K562 (cell line): Measurements from ENCODE around the gene RAB3GAP2. TPM values are rescaled to one million over a fixed set of nuclear protein-coding genes. Genes with fewer than 3 reads are reported as not detected.

ENCODE experiments used
- ATAC-seq: fragments of 200-7000 bp; cut with Tn5 transposase; 3 replicates; pipeline ENCODE4 v1.9.1; 2020; ENCODE audit warnings: moderate library complexity
- BruUV-seq: library from RNA; stranded (reverse); fragments of 400-500 nt; replicated peaks from 2 replicates; lab custom pipeline; 2021; lab: Mats Ljungman, UMichigan
- CTCF ChIA-PET: fragments of 300-600 bp; formaldehyde crosslinking; extraction: SDS; loops from one replicate; lab custom pipeline; 2021; ENCODE audit warnings: low intra/inter-chr PET ratio; lab: Yijun Ruan, JAX
- POLR2A ChIA-PET: fragments of 300-600, 350-650 bp; sonication (Branson Sonifier 250); formaldehyde crosslinking; extraction: SDS; loops from one replicate; lab custom pipeline; 2021; ENCODE audit warnings: antibody characterized with exemption, inconsistent platforms; lab: Yijun Ruan, JAX
- DNase-seq, 4 experiments: peaks; one replicate each; pipeline versions ENCODE4 v3.0.0 to v3.0.0-alpha.2; 2011 to 2018; ENCODE audit warnings: low spot score in 3 of 4, mixed read lengths in 3 of 4; ENCODE audit errors: extremely low read depth in 1 of 4
- FAIRE-seq: peaks from 2 replicates; lab custom pipeline; 2011; peaks lifted over from hg19 to GRCh38; lab: Jason Lieb, UNC
- H2AFZ ChIP-seq: 2 replicates; pipeline ENCODE4 v1.6.0; 2011; ENCODE audit warnings: low read depth, low read length, control low read depth, inconsistent platforms
- H3K27ac ChIP-seq: fragments of 200-600 bp; 3 replicates; pipeline ENCODE4 v1.8.0; 2011; ENCODE audit warnings: low read depth, mild to moderate bottlenecking, control low read depth, inconsistent platforms, low read length, moderate library complexity, mixed read lengths; ENCODE audit errors: extremely low read depth
- H3K27me3 ChIP-seq, 2 experiments: fragments of 300-600 bp in 1 of 2; 2 replicates in 1 of 2; 3 replicates in 1 of 2; pipeline versions ENCODE4 v1.6.0 to v1.8.0; 2011; ENCODE audit warnings: inconsistent platforms in 2 of 2, low read length in 2 of 2, mild to moderate bottlenecking in 1 of 2, mixed read lengths in 1 of 2, moderate library complexity in 1 of 2; ENCODE audit not compliant: control insufficient read depth in 2 of 2, insufficient read depth in 2 of 2
- H3K36me3 ChIP-seq: fragments of 300-600 bp; 3 replicates; pipeline ENCODE4 v1.8.0; 2011; ENCODE audit warnings: mild to moderate bottlenecking, low read length, inconsistent platforms; ENCODE audit not compliant: control insufficient read depth, insufficient read depth
- H3K4me1 ChIP-seq, 2 experiments: fragments of 200-600 bp in 1 of 2; replicated peaks in 1 of 2; 2 replicates in 1 of 2; 3 replicates in 1 of 2; pipeline versions ENCODE4 v1.5.1 to v1.8.0; 2011; ENCODE audit warnings: inconsistent platforms in 2 of 2, low read length in 2 of 2, mild to moderate bottlenecking in 1 of 2, mixed read lengths in 1 of 2, moderate library complexity in 1 of 2; ENCODE audit not compliant: control insufficient read depth in 2 of 2, insufficient read depth in 2 of 2
- H3K4me2 ChIP-seq: 2 replicates; pipeline ENCODE4 v1.6.1; 2011; ENCODE audit warnings: low read length, control low read depth, inconsistent platforms, mixed read lengths; ENCODE audit not compliant: insufficient read depth
- H3K4me3 ChIP-seq: fragments of 200-600 bp; sonication (generic), shearing (Covaris generic); 2 replicates; pipeline ENCODE4 v1.5.1; 2016; ENCODE audit warnings: control low read depth, inconsistent platforms
- H3K79me2 ChIP-seq: fragments of 200-600 bp; 3 replicates; pipeline ENCODE4 v1.8.0; 2011; ENCODE audit warnings: low read length, inconsistent platforms; ENCODE audit not compliant: control insufficient read depth, insufficient read depth
- H3K9ac ChIP-seq, 2 experiments: 2 replicates each; pipeline versions ENCODE4 v1.6.0 to v1.6.1; 2011; ENCODE audit warnings: low read depth in 2 of 2, low read length in 2 of 2, control low read depth in 1 of 2, inconsistent platforms in 1 of 2, mild to moderate bottlenecking in 1 of 2, mixed read lengths in 1 of 2; ENCODE audit not compliant: insufficient read depth in 1 of 2
- H3K9me1 ChIP-seq: one replicate; pipeline ENCODE4 v1.6.0; 2011; ENCODE audit warnings: inconsistent platforms, mild to moderate bottlenecking, low read length, moderate library complexity; ENCODE audit not compliant: control insufficient read depth, insufficient read depth
- H3K9me3 ChIP-seq: replicated peaks from 2 replicates; pipeline ENCODE4 v1.5.1; 2011; ENCODE audit warnings: low read depth, low read length, inconsistent platforms; ENCODE audit not compliant: control insufficient read depth, insufficient read depth
- H4K20me1 ChIP-seq: replicated peaks from 2 replicates; pipeline ENCODE4 v1.6.1; 2011; ENCODE audit warnings: low read length, inconsistent platforms, mixed read lengths; ENCODE audit not compliant: control insufficient read depth, insufficient read depth
- ASH1L ChIP-seq: fragments of 450-650 bp; IDR thresholded peaks from 2 replicates; pipeline ENCODE4 v1.6.1; 2018; ENCODE audit warnings: borderline replicate concordance, mild to moderate bottlenecking, low read depth; ENCODE audit not compliant: partially characterized antibody
- BRD4 ChIP-seq: fragments of 200-600 bp; sonication (generic); IDR thresholded peaks from 2 replicates; pipeline ENCODE4 v1.6.1; 2017; ENCODE audit warnings: inconsistent platforms
- CBFB ChIP-seq: sonication (generic); formaldehyde crosslinking; IDR thresholded peaks from 2 replicates; pipeline ENCODE4 v1.4.0; 2020; ENCODE audit warnings: mild to moderate bottlenecking, missing genetic modification reagents
- CREM ChIP-seq: IDR thresholded peaks from 2 replicates; pipeline ENCODE4 v1.6.1; 2014; ENCODE audit warnings: antibody characterized with exemption, low read depth
- DACH1 ChIP-seq: fragments of 450-650 bp; IDR thresholded peaks from 2 replicates; pipeline ENCODE4 v1.6.1; 2018; ENCODE audit not compliant: partially characterized antibody
- IFI16 ChIP-seq: fragments of 250-450 bp; sonication (Bioruptor Pico); IDR thresholded peaks from 2 replicates; pipeline ENCODE4 v2.1.2; 2022; ENCODE audit warnings: mild to moderate bottlenecking, inconsistent platforms
- KDM4B ChIP-seq, 2 experiments: fragments of 450-650 bp in 1 of 2; sonication (generic) in 1 of 2; IDR thresholded peaks; 2 replicates each; pipeline ENCODE4 v1.6.1; 2016 to 2017; ENCODE audit warnings: borderline replicate concordance in 2 of 2, antibody characterized with exemption in 1 of 2, low read depth in 1 of 2, mild to moderate bottlenecking in 1 of 2
- MTF1 ChIP-seq: fragments of 250-450 bp; sonication (Bioruptor Pico); IDR thresholded peaks from 2 replicates; pipeline ENCODE4 v1.9.0; 2021; ENCODE audit warnings: moderate library complexity, mild to moderate bottlenecking, inconsistent platforms, borderline replicate concordance
- SLC30A9 ChIP-seq: fragments of 250-450 bp; sonication (Bioruptor Pico); IDR thresholded peaks from 2 replicates; pipeline ENCODE4 v1.8.0; 2022; ENCODE audit warnings: mild to moderate bottlenecking, moderate library complexity
- SOX6 ChIP-seq: fragments of 450-650 bp; IDR thresholded peaks from 2 replicates; pipeline ENCODE4 v1.6.1; 2014; ENCODE audit warnings: mild to moderate bottlenecking
- TAF7 ChIP-seq: fragments of 450-650 bp; IDR thresholded peaks from 2 replicates; pipeline ENCODE4 v1.6.1; 2016; ENCODE audit warnings: missing genetic modification characterization, missing compliant biosample characterization
- U2AF1 ChIP-seq: fragments of 200-400 bp; formaldehyde crosslinking; optimal IDR thresholded peaks from 2 replicates; pipeline ENCODE3; 2017; ENCODE audit warnings: mild to moderate bottlenecking, low read depth, low read length, moderate library complexity
- ZNF436 ChIP-seq: fragments of 250-450, 450-650 bp; sonication (Bioruptor Pico); formaldehyde crosslinking; IDR thresholded peaks from 2 replicates; pipeline ENCODE4 v1.7.0; 2020; ENCODE audit warnings: mild to moderate bottlenecking
- WGBS: fragments of 100-300 bp; shearing (Covaris generic); methylation state at CpG from one replicate; pipeline ENCODE4 v1.1.6; 2016; ENCODE audit warnings: low coverage, mixed read lengths; ENCODE audit not compliant: insufficient coverage; ENCODE audit errors: missing lambda C conversion rate; 5-methylcytosine and 5-hydroxymethylcytosine counted together
- in situ Hi-C: fragments of 300-500 bp; cut with MboI; formaldehyde crosslinking; loops from 4 replicates; pipeline ENCODE4 v1.15.0; 2018; ENCODE audit warnings: inconsistent platforms, mixed read lengths
- intact Hi-C: fragments of 100-400 bp; cut with micrococcal nuclease; formaldehyde crosslinking; loops from 2 replicates; pipeline ENCODE4 v1.14.2; 2022
- polyA plus RNA-seq, 8 experiments: library from polyadenylated mRNA; depleted of rRNA in 4 of 8; stranded (reverse) in 5 of 8; unstranded in 3 of 8; fragments of >200 nt; fragmentation: Nextera tagmentation in 2 of 8; fragmentation: Illumina TruSeq in 1 of 8; extraction: Ambion mirVana in 2 of 8; extraction: Trizol in 1 of 8; gene quantifications; 2 replicates each; pipeline versions ENCODE4 v1.2.1 to v1.2.3, GENCODE V29; 2011 to 2014; ENCODE audit warnings: inconsistent platforms in 1 of 8, missing spikeins in 1 of 8
- total RNA-seq, 7 experiments: library from RNA; depleted of rRNA in 6 of 7; stranded (reverse); fragments of >200 nt in 6 of 7; fragmentation: Illumina TruSeq in 2 of 7; extraction: Trizol in 2 of 7; gene quantifications; 2 replicates each; pipeline versions ENCODE4 v1.2.1 to v1.2.3, GENCODE V29; 2011 to 2021; ENCODE audit warnings: low replicate concordance in 1 of 7
- TF ChIP-seq, protein P1 (sequence below): sonication (generic); formaldehyde crosslinking; IDR thresholded peaks from 2 replicates; pipeline ENCODE4 v1.8.1; 2023; ENCODE audit warnings: mild to moderate bottlenecking, missing genetic modification reagents, moderate library complexity
- TF ChIP-seq, protein P2 (sequence below): fragments of 450-650 bp; conservative IDR thresholded peaks from 2 replicates; pipeline ENCODE4 v1.6.1; 2016; ENCODE audit warnings: missing genetic modification characterization, low read depth, mild to moderate bottlenecking, control low read depth, missing compliant biosample characterization

The RAB3GAP2 gene
- total and polyA plus RNA-seq, 9 of the 15 experiments (the other 6 are each of a cell fraction or from before 2014, with no cell fraction given), result 14.1 to 69.1 (median 32.2) TPM

DNA sequence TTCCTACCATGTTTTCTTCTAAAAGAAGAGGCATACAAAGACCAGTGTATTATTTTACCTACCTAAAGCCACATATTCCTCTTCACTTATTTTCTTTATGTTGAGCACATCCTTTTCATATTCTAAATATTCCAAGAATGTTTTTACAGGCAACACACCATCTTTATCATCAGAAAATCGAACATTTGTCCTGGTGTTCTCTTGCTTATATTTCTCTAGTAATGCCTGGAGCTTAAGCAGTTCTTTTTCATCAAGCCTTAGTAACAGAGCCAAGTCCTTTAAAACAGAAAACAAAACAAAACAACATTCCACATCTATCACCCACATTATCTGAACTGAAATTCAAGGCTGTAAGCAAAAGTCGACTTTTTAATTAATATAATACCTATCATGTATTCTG, 89.6 kb downstream of the RAB3GAP2 start:
- no peak overlapping the region for H3K9ac ChIP-seq
- H3K9me1 ChIP-seq, result no peaks in the 10 kb centered on the region
- no peak overlapping the region for H3K27ac ChIP-seq
- no peaks in the 10 kb centered on the region for H3K4me1 ChIP-seq
- ATAC-seq (no peak), FAIRE-seq (no peak), DNase-seq (no peak)
- BruUV-seq, result no TSS peak
- H3K27me3 ChIP-seq, result no peaks in the 10 kb centered on the region
- H3K4me3 ChIP-seq, result no peak overlapping the region
- POLR2A ChIA-PET, result interaction anchor here (1.1 kb wide), 1 partner anchor 36 kb away, joined by 3 read pairs; no protein-coding TSS in a partner anchor
- H3K36me3 ChIP-seq, result peaks cover 51% of the 10 kb centered on the region
- in situ Hi-C loops (no loop called here), intact Hi-C loops (no loop called here)
- no peaks in the 10 kb centered on the region for H3K9me3 ChIP-seq
- H2AFZ ChIP-seq, result no peak overlapping the region
- WGBS, result 76% methylated on average over 2 of the region's 2 CpGs
- no peaks in the 10 kb centered on the region for H3K79me2 ChIP-seq
- TF ChIP-seq TAF7 (tag) (no peak), SLC30A9 (CRISPR knock-in tag) (no peak), CREM (no peak)
- H4K20me1 ChIP-seq, result no peaks in the 10 kb centered on the region
- H3K4me2 ChIP-seq, result no peak overlapping the region
- CTCF ChIA-PET, result no interaction called here

DNA sequence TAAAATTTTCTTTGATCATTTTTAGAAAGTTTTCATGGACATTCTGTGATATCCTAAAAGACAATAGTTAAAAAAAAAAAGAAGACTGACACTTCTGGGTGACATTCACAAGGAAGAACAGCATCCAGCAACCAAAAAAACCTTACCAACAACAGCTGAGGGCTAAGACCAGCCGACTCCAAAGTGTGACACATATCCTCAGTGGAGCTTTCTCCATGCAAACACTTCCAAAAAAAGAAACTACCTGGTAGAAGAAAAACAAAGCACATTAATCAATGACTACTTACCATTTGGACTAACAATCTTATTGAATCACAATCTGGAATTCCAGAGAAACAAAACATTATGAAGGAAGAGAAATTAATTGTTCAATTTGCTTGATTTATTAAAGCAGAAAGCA, 90.1 kb downstream of the RAB3GAP2 start:
- Histone ChIP-seq H4K20me1 (no peaks in the 10 kb centered on the region), H3K4me1 (no peaks in the 10 kb centered on the region; a peak in 1 of 5 replicates), H3K36me3 (peaks cover 51% of the 10 kb centered on the region), H3K27me3 (no peaks in the 10 kb centered on the region), H3K9me1 (no peaks in the 10 kb centered on the region), H3K9me3 (no peaks in the 10 kb centered on the region), H3K4me3 (no peak overlapping the region), H3K27ac (no peak overlapping the region), H3K9ac (no peak overlapping the region), H2AFZ (no peak overlapping the region), H3K79me2 (no peaks in the 10 kb centered on the region), H3K4me2 (no peak overlapping the region)
- CTCF ChIA-PET, result no interaction called here
- BruUV-seq, result no TSS peak
- FAIRE-seq (no peak), DNase-seq (no peak), ATAC-seq (no peak)
- in situ Hi-C loops, result no loop called here
- POLR2A ChIA-PET, result interaction anchor here (1.1 kb wide), 1 partner anchor 36 kb away, joined by 3 read pairs; no protein-coding TSS in a partner anchor
- intact Hi-C loops, result no loop called here
- WGBS, result 82% methylated on average over 1 of the region's 1 CpG
- TF ChIP-seq U2AF1 (no peak), BRD4 (no peak), CBFB (CRISPR knock-in tag) (no peak), ZNF436 (CRISPR knock-in tag) (no peak), IFI16 (no peak), DACH1 (no peak), MTF1 (CRISPR knock-in tag) (no peak), KDM4B (IDR thresholded peaks at IDR 0.05; ENCODE audit: borderline replicate concordance in 2 of 2, low read depth in 1 of 2) (no peak), ASH1L (no peak), SOX6 (no peak)
- TF ChIP-seq, protein P1, sequence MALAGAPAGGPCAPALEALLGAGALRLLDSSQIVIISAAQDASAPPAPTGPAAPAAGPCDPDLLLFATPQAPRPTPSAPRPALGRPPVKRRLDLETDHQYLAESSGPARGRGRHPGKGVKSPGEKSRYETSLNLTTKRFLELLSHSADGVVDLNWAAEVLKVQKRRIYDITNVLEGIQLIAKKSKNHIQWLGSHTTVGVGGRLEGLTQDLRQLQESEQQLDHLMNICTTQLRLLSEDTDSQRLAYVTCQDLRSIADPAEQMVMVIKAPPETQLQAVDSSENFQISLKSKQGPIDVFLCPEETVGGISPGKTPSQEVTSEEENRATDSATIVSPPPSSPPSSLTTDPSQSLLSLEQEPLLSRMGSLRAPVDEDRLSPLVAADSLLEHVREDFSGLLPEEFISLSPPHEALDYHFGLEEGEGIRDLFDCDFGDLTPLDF (CRISPR knock-in tag), result no peak
- TF ChIP-seq, protein P2, sequence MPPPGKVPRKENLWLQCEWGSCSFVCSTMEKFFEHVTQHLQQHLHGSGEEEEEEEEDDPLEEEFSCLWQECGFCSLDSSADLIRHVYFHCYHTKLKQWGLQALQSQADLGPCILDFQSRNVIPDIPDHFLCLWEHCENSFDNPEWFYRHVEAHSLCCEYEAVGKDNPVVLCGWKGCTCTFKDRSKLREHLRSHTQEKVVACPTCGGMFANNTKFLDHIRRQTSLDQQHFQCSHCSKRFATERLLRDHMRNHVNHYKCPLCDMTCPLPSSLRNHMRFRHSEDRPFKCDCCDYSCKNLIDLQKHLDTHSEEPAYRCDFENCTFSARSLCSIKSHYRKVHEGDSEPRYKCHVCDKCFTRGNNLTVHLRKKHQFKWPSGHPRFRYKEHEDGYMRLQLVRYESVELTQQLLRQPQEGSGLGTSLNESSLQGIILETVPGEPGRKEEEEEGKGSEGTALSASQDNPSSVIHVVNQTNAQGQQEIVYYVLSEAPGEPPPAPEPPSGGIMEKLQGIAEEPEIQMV (tag), result no peak
